Measurements from ENCODE around the gene CBFA2T2.

The CBFA2T2 gene

DNA sequence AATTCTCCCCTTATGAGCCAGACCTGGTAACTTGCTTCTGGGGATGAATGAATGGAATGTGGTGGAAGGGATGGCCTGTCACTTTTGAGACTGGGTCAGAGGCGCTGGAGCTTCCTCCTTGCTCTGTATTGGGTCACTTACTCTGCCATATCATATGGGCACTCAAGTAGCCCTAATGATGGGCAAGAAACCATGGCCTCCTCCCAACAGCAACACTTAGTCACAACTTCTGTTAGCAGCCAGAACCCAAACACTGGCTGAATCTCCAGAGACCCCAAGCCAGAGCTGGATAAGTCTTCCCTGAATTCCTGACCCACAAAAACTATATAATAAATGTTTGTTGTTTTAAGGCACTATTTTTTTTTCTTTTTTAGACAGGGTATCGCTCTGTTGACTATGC is 190.8 kb downstream of the CBFA2T2 start:
- no peaks in the 10 kb centered on the region for H3K9me3 ChIP-seq (ENCODE audit: severe bottlenecking)
- H3K27ac ChIP-seq, result no peak overlapping the region
- TF ChIP-seq, protein P1, sequence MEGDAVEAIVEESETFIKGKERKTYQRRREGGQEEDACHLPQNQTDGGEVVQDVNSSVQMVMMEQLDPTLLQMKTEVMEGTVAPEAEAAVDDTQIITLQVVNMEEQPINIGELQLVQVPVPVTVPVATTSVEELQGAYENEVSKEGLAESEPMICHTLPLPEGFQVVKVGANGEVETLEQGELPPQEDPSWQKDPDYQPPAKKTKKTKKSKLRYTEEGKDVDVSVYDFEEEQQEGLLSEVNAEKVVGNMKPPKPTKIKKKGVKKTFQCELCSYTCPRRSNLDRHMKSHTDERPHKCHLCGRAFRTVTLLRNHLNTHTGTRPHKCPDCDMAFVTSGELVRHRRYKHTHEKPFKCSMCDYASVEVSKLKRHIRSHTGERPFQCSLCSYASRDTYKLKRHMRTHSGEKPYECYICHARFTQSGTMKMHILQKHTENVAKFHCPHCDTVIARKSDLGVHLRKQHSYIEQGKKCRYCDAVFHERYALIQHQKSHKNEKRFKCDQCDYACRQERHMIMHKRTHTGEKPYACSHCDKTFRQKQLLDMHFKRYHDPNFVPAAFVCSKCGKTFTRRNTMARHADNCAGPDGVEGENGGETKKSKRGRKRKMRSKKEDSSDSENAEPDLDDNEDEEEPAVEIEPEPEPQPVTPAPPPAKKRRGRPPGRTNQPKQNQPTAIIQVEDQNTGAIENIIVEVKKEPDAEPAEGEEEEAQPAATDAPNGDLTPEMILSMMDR (IDR thresholded peaks at IDR 0.05; ENCODE audit: low read depth, low read length), result no peak
- DNase-seq, result no peak
- H3K36me3 ChIP-seq, result peaks cover 88% of the 10 kb centered on the region
- H3K4me3 ChIP-seq (ENCODE audit: low read depth, low read length), result no peak overlapping the region
- no peaks in the 10 kb centered on the region for H3K27me3 ChIP-seq (ENCODE audit: insufficient read depth, low read depth, severe bottlenecking)

DNA sequence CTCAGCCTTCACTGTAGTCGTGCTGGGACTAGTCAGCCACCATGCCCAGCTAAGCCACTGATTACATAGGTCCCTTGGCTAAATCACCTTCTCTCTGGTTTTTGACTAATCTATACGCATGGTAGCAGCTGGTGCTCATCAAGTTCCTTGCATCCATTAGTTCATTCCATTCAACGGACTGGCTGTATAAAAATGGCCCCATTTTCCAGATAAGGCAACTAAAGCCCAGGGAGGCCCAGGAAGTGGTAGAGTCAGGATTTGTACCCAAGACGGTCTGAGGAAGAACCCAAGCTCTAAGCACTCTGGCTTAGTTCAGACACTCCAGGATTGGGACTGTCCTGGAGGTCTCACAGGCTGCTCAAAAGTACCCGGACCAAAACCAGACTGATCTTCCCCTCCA is 191.4 kb downstream of the CBFA2T2 start:
- Histone ChIP-seq H3K27me3 (ENCODE audit: insufficient read depth, low read depth, severe bottlenecking) (no peaks in the 10 kb centered on the region), H3K9me3 (ENCODE audit: severe bottlenecking) (no peaks in the 10 kb centered on the region), H3K27ac (no peak overlapping the region), H3K4me3 (ENCODE audit: low read depth, low read length) (no peak overlapping the region), H3K36me3 (peaks cover 83% of the 10 kb centered on the region)
- no peak for DNase-seq
- TF ChIP-seq, protein P1 (IDR thresholded peaks at IDR 0.05; ENCODE audit: low read depth, low read length), result no peak

DNA sequence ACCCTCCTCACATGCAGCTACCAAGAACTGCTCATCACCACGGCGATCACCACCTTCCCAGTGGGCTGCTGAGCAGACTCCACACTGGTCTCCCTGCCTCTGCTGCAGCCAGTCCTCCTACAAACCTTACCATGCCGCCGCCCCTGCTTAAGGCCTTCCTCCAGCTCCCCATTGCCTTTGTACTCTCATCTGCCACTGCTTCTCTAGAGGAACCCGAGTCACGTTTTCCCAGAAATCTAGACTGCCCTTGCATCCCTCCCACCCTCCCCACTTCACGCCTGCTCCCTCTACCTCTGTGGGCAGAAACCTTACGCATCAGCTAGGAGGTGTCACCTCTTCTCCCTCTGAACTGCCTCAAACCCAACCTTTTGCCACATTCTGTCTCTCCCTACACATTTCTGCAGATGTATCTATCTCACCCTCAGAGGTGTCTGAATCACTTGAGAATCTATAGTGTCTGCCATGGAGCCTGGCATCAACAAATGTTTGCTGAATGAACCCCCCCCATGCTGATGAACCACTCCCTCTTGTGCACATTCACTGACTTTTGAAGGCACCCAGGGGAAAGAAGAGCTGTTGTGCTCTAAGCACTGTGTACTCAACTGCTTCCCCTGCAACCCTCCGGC is 191.9 kb downstream of the CBFA2T2 start:
- no peaks in the 10 kb centered on the region for H3K9me3 ChIP-seq (ENCODE audit: severe bottlenecking)
- peaks cover 78% of the 10 kb centered on the region for H3K36me3 ChIP-seq
- H3K27me3 ChIP-seq (ENCODE audit: insufficient read depth, low read depth, severe bottlenecking), result no peaks in the 10 kb centered on the region
- TF ChIP-seq, protein P1 (IDR thresholded peaks at IDR 0.05; ENCODE audit: low read depth, low read length), result no peak
- H3K27ac ChIP-seq, result no peak overlapping the region
- no peak for DNase-seq
- H3K4me3 ChIP-seq (ENCODE audit: low read depth, low read length), result no peak overlapping the region

DNA sequence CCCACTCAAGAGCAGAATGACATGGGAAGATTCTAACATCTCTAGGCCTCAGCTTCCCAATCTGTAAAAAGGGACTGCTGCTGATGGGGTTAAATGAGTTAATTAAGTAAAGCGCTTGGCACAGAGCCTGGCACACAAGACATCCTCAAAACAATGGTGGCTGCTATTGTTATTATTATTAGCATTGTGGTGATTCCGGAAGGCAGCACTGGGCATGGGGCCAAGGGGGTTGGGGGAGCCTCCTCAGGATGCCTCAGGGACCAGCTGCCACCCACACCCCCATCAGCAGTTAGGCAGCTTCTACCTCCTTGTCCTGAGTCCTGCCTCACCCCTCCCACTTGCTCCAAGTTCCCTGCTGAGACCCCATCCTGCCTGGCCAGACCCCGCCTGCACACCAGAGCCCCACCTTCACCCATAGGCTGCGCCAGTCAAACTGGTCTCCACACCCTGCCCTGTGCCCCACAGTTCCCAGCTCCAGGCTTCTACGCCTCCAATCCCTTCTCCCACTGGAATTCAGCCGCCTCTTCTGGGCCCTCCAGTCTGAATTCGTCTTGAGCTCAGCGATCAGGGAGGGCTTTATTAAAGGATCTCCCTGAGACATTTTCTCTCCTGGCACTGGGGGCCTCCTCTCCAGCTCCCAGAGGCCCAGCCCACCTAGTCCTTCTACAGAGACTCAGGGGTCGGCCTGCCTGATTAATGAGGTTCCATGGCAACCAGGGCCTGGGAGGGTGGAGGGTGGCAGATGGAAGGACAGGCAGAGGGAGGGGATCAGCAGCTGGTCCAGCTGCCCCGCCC is 194.8 kb downstream of the CBFA2T2 start:
- H3K27me3 ChIP-seq (ENCODE audit: insufficient read depth, low read depth, severe bottlenecking), result no peaks in the 10 kb centered on the region
- H3K4me3 ChIP-seq (ENCODE audit: low read depth, low read length), result peak overlapping the region; percentile 72
- H3K36me3 ChIP-seq, result peaks cover 50% of the 10 kb centered on the region
- peak overlapping the region; percentile 92 for H3K27ac ChIP-seq
- DNase-seq, result peak; percentile 85
- H3K9me3 ChIP-seq (ENCODE audit: severe bottlenecking), result no peaks in the 10 kb centered on the region
- TF ChIP-seq, protein P1 (IDR thresholded peaks at IDR 0.05; ENCODE audit: low read depth, low read length), result no peak

DNA sequence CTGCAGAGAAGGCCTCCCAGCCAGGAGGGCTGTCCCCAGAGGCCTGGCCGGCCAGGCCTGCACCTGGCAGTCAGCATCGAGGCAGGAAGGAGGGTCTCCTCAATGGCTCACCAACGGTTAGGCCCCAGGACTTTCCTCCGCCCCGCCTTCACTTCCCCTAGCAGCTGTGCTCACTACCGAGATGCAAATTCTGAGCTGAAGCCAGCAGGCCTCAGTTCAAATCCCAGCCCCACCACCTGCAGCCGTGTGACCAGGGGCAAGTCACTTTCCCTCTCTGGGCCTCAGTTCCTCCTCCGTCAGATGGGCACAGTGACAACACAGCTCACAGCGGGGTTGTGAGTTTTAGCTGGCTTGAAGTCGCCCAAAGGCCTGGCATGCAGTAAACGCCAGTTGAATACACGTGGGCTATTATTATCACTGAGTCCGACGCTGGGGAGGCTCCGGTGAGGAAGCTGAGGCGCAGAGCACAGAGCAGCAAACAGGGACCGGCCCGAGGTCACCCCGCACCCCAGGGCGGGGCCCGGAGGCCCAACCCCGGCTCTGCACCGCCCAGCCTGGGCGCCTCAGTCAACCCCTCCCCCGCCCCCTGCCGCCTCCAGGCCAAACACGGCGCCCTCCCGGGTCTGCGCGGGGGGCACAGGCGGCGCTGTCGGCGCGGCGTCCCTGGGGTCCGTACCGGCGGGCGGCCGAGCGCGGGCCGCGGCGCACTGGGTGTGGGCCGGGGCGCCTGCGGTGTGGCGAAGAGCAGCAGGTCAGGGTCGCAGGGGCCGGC is 195.6 kb downstream of the CBFA2T2 start:
- no peaks in the 10 kb centered on the region for H3K9me3 ChIP-seq (ENCODE audit: severe bottlenecking)
- H3K27me3 ChIP-seq (ENCODE audit: insufficient read depth, low read depth, severe bottlenecking), result no peaks in the 10 kb centered on the region
- TF ChIP-seq, protein P1 (IDR thresholded peaks at IDR 0.05; ENCODE audit: low read depth, low read length), result no peak
- H3K4me3 ChIP-seq (ENCODE audit: low read depth, low read length), result peak overlapping the region; percentile 72
- peak overlapping the region; percentile 92 for H3K27ac ChIP-seq
- H3K36me3 ChIP-seq, result peaks cover 43% of the 10 kb centered on the region
- peak; percentile 51 for DNase-seq
